Stimulated activated CD8-positive, alpha-beta memory T cell treated with anti-CD3 and anti-CD28 coated beads, Interleukin-4, amount 100 ng/mL, for 4 hours (primary cell): Measurements from ENCODE around the gene SCUBE3.

Experiments used
- DNase-seq, 2 donors: peaks; one replicate each; pipeline ENCODE4 v3.0.0-alpha.2; 2020; ENCODE audit warnings: low read depth in 2 of 2, low spot score in 1 of 2

Gene SCUBE3

GRCh38 chr6:35267446-35267845, 53.7 kb downstream of the SCUBE3 start:
- no peak for DNase-seq

DNA sequence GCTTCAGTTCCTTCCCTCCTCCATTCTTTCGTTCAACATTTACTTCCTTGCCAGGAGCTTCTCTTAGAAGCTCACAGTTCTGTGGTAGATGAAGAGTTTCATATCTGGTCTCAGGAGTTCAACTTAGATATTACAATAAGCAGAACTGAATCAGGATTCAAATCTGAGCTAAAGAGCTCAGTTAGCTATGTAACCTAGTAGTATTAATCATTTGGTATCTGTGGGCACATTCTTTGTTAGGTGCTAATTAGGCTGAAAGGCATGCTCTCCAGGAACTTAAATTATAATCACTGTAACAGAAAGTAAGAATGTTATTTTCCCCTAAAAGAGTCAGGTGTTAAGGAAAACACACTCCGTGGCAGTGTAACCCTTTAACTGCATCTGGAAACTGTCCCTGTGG, 54.1 kb downstream of the SCUBE3 start:
- DNase-seq: no peak

DNA sequence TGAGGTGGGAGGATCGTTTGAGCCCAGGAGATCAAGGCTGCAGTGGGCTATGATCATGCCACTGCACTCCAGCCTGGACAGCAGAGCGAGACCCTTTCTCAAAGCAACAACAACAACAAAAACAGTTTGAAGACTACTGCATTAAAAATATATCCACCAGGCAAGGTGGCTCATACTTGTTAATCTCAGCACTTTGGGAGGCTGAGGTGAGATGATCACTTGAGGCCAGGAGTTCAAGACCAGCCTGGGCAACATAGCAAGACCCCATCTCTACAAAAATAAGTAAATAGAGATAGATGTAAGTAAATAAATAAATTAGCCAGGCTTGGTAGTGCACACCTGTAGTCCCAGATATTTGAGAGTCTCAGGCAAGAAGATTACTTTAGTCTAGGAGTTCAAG, 58.2 kb downstream of the SCUBE3 start:
- DNase-seq: no peak

GRCh38 chr6:35273822-35274559, 60.2 kb downstream of the SCUBE3 start:
- DNase-seq: no peak

GRCh38 chr6:35275744-35276260, 62.0 kb downstream of the SCUBE3 start:
- DNase-seq: no peak

- no peak for DNase-seq
Observed at GRCh38 chr6:35278708-35279107, 65.0 kb downstream of the SCUBE3 start.

DNA sequence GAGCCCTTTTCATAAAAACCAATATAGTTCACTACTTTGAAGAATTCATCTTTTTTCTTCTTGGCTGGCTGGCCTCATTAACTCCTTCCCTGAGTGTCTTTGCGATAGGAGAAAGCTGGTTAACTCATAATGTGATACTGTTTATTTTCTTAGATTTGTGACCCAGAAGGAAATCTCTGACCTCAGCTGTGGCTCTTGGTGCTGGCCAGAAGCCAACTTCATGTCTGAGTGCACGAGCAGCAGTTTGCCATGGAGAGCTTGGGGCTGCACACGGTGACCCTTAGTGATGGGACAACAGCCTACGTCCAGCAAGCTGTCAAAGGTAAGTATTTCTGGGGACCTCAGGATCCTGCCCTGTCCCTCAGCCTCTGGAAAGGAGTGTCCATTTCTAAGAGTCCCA, 67.1 kb downstream of the SCUBE3 start:
- DNase-seq: no peak

DNA sequence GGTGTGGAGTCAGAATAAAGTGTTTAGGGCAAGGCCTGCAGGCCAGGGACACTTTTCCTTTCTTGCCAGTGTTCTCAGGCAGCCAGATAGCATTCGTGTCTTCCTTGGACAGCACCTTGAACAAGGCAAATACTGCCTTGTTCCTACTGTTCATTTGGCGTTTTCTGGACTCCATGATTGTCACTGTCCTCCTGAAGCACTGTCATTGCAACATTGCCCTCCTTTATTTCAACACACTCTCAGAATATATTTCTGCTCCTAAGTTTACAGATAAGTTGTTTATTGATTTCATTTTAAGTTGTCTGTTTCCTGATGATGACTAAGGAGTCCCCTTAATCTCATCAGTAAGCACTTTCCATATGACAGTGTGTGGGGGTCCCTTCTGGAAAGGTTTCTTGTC, 68.7 kb downstream of the SCUBE3 start:
- DNase-seq: no peak

DNA sequence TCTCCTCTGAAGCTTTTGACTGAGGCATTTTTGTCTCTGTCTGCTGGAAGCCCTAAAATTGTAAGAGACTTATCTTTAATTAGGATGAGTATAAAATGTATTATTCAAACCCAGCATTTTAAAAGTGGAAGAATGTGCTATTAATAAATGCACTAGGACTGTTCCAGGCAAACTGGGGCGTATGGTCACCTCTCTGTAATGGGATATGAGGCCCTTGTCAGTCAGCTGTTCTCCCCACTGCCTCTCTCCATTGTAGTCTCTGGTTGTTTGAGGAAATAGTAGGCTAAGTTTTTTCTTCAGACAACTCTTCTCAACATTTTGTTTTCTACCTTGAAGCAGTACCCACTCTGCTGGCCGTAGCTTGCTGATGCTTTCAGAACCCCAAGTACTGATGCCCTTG, 69.6 kb downstream of the SCUBE3 start:
- no peak for DNase-seq

- no peak for DNase-seq
Observed at GRCh38 chr6:35287671-35288396, 74.1 kb downstream of the SCUBE3 start.

DNA sequence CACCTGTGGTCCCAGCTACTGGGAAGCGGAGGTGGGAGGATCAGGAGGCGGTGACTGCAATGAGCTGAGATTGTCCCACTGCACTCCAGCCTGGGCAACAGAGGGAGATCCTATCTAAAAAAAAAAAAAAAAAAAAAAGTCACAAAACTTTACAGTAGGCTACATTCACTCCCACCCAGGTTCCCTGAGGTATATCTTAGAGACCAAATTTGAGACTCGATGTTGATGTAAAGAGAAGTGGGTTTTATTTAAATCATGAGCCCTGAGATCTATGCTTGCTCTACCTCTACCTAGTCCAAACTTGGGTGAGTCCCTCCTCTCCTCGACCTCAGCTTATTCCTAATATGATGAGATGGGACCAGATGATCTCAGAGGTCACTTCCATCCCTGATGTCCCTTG, 75.1 kb downstream of the SCUBE3 start:
- no peak for DNase-seq

- DNase-seq: no peak
Observed at GRCh38 chr6:35291491-35291890, 77.7 kb downstream of the SCUBE3 start.

DNA sequence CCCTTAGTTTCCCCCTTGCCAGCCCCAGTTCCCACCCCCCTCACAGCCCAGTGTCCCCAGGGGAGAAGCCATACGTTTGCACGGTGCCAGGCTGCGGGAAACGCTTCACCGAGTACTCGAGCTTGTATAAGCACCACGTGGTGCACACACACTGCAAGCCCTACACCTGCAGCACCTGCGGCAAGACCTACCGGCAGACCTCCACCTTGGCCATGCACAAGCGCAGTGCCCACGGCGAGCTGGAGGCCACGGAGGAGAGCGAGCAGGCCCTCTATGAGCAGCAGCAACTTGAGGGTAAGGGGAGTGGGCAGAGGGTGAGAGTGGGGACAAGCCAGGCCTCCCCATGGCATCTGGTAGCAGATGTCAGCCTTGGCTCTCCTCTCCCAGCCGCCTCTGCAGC, 78.7 kb downstream of the SCUBE3 start:
- DNase-seq: no peak

DNA sequence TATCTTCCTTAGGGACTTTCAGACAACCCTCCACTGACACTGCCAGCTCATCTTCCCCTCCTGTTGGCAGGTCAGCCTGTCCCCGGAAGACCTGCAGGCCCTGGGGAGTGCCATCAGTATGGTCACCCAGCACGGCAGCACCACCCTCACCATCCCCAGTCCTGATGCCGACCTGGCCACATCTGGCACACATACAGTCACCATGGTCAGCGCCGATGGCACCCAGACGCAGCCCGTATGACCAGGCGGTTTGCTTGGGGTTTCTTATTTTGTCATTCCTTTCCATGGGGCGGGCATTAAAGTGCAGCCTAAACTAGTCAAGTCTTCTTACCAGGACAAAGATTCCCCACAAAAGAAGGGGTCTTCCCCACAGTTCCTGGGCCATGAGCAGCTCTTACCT, 79.9 kb downstream of the SCUBE3 start:
- DNase-seq: no peak

DNA sequence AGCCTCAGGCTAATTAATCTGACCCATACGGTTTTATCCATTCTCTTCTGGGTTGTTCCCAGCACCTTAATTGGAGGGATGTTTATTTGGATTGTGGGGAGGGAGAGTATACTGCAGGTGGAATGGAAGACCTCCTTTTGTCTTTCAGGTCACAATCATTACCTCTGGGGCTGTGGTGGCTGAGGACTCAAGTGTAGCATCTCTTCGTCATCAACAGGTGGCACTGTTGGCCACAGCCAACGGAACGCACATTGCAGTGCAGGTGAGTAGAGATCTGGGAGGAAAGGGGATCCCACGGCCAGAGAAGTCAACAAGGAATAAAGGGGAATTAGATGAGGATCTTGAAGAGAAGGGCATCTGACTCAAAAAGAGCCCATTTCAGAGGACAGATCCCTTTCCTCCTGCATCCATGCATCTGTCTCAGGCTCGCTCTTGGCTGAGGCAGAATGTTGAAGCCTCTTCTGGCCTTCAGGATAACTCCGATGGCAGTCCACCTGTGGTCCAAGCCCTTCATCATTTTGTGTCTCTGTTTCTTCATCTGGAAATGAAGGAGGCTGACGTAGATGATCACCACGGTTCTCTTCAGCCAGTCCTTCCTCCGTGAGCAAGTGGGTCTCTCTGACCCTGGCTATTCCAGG, 80.7 kb downstream of the SCUBE3 start:
- DNase-seq: no peak

GRCh38 chr6:35295036-35295435, 81.3 kb downstream of the SCUBE3 start:
- no peak for DNase-seq

DNA sequence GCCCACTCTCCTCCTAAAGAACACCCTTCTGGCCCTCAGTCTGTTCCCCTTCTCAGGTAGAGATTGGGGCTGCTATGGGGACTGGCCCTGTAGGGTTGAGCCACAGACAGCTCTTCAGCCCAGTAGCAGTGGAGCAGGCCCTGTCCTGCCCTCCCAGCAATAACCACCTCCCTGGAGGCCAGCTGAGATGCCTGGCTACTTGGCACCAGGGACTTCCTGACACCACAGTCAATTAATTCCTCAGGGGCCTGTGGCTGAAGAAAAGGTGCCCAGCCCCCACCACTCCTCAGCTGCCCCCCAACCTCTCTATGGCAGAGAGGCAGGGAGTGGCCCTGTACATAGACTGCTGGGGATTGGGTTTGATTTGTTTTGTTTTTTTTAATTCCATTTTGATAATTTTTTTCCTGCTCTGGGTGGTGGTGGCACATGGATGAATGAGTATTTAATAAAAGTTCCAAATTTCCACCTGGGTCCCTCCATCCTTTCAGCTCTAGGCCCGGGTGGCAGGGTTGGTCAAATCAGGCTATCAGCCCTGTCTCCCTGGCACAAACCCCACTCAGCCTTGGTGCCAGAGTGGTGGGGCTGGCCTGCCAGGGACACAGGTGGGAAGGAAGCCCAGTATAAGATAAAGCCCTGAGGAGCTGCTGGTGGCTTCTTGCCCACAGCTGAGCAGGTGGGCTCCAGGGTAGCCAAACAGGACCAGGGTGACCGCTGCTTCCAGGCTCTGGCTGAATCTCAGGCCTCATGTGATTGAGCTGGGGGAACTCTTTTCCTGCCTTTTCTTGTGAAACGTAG, 82.0 kb downstream of the SCUBE3 start:
- DNase-seq: no peak

DNA sequence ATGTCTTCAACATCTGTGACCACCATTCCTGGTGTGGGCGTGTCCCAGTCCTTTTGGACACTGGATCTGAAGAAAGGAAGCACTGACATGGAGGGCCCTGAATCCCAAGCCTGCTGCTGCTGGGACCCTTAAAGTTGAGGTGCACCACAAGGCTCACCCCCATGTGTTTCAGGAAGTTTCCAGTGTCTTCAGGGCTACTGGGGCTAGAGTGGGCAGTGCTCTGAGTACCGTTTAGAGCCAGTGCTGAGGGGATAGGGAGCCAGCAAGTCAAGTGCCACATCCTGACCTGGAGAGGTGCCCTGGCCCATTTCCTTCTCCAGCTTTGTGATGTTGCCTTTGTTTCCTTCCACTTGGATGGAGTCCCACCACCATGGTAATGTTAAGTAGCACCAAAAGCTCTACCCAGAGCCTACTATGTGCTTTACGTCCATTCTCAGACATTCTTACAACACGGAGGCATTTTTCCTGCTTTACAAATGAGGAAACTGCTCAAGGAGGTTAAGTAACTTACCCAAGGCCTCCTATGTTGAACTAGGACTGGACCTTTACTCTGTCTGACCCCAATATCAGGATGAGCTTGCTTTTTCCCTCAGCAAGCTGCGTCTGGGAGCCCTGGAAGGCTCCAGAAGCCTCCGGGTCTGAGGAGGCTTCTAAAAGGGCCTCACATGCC, 83.3 kb downstream of the SCUBE3 start:
- no peak for DNase-seq

- peak; percentile 69 to 79 for DNase-seq
Observed at GRCh38 chr6:35297601-35298481, 84.1 kb downstream of the SCUBE3 start, which contains the start of gene DEF6. DEF6 (plus strand) TSS chr6:35297818; CDS start chr6:35297857, 39 bp downstream.
